GM23248 (cell line): ENCODE results near the gene SMG5.

ENCODE experiments used
- EZH2 ChIP-seq: fragments of 200-600 bp; sonication (generic); IDR thresholded peaks from 2 replicates; pipeline ENCODE4 v1.6.1; 2018; ENCODE audit warnings: antibody characterized with exemption, mild to moderate bottlenecking; ENCODE audit not compliant: insufficient read depth, poor library complexity, severe bottlenecking
- EZH2phosphoT487 ChIP-seq: fragments of 200-600 bp; sonication (generic); IDR thresholded peaks from 2 replicates; pipeline ENCODE4 v1.6.1; 2018; ENCODE audit warnings: antibody characterized with exemption, moderate library complexity, mild to moderate bottlenecking, low read depth; ENCODE audit not compliant: insufficient read depth

DNA sequence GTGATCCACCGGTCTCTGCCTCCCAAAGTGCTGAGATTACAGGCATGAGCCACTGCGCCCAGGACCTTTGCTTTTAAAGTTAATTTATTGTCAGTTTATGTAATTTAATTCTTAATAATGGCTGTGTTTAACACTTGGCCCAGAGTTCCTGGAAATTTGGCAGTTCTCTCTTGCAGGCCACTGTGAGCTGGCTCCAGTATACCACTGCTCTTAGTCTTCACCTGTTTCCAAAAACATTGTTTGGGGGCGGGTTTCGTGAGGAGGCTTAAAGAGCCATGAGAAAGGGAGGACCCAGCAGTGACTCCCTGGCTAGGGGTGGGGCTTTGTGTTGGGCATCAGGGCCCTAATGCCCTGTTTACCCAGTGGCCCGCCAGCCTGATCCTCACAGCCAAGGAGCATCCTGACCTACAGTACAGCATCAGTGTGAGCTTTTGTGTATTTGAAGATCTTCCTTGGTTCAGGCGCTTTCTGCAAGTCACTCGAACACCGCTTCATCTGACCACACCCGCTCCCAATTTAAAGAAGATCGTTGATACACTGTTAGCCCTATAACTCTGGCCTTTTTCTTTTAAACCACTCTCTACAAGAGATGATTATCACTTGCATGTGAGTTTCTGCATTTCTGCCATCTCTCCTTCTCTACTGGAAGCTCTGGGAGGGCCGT lies 52.7 kb downstream of the SMG5 start:
- TF ChIP-seq EZH2 (no peak), EZH2phosphoT487 (no peak)
